HUES6 (cell line): ENCODE results near the gene ROBO1.

Experiments used
- H3K27ac ChIP-seq: 2 replicates; pipeline ENCODE4 v1.7.0; 2013; ENCODE audit warnings: low read depth, mild to moderate bottlenecking, low read length, inconsistent platforms
- H3K27me3 ChIP-seq: 2 replicates; pipeline ENCODE4 v1.6.1; 2013; ENCODE audit warnings: low read length; ENCODE audit not compliant: control insufficient read depth, insufficient read depth
- H3K36me3 ChIP-seq: 2 replicates; pipeline ENCODE4 v1.6.1; 2013; ENCODE audit warnings: low read length; ENCODE audit not compliant: control insufficient read depth, insufficient read depth
- H3K4me1 ChIP-seq: 2 replicates; pipeline ENCODE4 v1.6.1; 2013; ENCODE audit warnings: low read length; ENCODE audit not compliant: control insufficient read depth, insufficient read depth
- H3K4me3 ChIP-seq: 2 replicates; pipeline ENCODE4 v1.5.1; 2013; ENCODE audit warnings: low read depth, low read length
- H3K9ac ChIP-seq: one replicate; pipeline ENCODE4 v1.6.1; 2013; ENCODE audit warnings: mild to moderate bottlenecking, low read length
- H3K9me3 ChIP-seq: 2 replicates; pipeline ENCODE4 v1.6.1; 2013; ENCODE audit warnings: low read depth, low read length; ENCODE audit not compliant: control insufficient read depth, insufficient read depth

The ROBO1 gene

DNA sequence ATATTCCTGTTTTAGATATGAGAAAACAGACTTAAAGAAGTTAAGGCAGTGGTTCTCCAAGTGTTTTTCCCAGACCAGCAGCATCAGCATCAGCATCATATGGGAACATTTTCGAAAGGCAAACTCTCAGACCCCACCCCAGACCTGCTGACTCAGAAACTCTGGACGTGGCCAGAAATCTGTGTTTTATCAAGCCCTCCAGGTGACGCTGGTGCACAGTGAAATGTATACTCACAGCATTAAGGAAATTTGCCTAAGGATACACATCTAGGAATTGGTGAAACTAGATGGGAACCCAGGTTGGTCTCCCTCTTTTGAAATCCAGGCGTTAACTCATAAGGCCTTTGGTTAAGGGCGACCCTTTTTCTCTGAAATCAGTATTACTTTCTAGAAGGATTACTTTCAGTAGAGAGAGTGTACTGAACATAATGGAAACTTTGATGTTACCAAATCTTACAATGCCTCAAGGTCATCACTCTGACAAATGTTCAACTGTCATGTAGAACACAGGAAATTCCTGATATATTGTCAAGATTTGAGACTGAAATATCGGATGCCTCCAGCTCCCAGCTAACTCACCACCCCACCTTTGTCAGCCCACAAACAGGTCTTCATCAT lies 910.2 kb downstream of the ROBO1 start:
- no peaks in the 10 kb centered on the region for H3K27me3 ChIP-seq
- H3K9ac ChIP-seq: no peak overlapping the region
- no peak overlapping the region for H3K27ac ChIP-seq
- H3K4me1 ChIP-seq: peaks cover 8% of the 10 kb centered on the region; the same call in 1 of the 2 replicates
- H3K36me3 ChIP-seq: no peaks in the 10 kb centered on the region
- H3K9me3 ChIP-seq: no peaks in the 10 kb centered on the region
- no peak overlapping the region for H3K4me3 ChIP-seq

DNA sequence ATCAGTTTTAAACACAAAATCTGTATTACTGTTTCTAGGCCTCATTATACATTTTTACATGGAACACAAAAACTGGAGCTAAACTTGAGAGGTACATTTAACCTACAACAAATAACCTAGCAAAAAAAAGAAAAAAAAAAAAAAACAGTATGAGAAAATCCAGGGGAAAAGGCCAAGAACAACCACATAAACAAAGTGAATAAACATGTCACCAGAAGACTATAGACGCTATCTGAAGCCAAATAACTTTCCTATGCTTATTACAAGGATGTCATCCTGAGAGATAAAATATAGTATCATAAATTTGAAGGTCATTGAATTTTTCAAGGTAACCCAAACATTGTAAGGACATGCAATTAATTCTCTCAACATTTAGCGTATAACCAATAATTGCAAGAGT lies 911.6 kb downstream of the ROBO1 start:
- H3K27me3 ChIP-seq: no peaks in the 10 kb centered on the region
- H3K4me3 ChIP-seq: no peak overlapping the region
- no peak overlapping the region for H3K9ac ChIP-seq
- no peaks in the 10 kb centered on the region for H3K36me3 ChIP-seq
- H3K27ac ChIP-seq: no peak overlapping the region
- peaks cover 11% of the 10 kb centered on the region; the same call in 1 of the 2 replicates for H3K4me1 ChIP-seq
- no peaks in the 10 kb centered on the region for H3K9me3 ChIP-seq

DNA sequence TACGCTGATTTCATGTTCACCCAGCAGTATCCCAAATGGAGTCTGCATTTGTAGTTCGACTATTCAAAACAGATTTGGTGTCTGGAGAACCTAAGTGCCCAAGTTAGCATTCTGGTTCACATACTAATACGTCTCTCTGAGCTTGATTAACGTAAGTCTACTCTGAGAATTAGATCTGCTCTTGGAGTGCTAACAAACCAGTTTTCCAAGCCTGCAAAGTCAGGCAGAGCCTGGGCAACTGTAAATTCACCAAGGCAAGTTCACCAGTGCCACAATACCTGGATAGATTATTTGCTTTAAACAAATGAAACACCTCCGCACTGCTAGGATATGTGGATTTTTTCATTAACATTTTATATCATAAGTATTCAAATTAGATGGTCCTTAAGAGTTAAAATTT lies 912.6 kb downstream of the ROBO1 start:
- Histone ChIP-seq H3K9me3 (no peaks in the 10 kb centered on the region), H3K27ac (no peak overlapping the region), H3K27me3 (no peaks in the 10 kb centered on the region), H3K36me3 (no peaks in the 10 kb centered on the region), H3K4me1 (peaks cover 13% of the 10 kb centered on the region; the same call in 1 of the 2 replicates), H3K4me3 (no peak overlapping the region), H3K9ac (no peak overlapping the region)

GRCh38 chr3:78848392-78849288 lies 919.2 kb downstream of the ROBO1 start:
- no peak overlapping the region for H3K9ac ChIP-seq
- H3K9me3 ChIP-seq: no peaks in the 10 kb centered on the region
- H3K27me3 ChIP-seq: no peaks in the 10 kb centered on the region
- H3K4me3 ChIP-seq: no peak overlapping the region
- no peaks in the 10 kb centered on the region for H3K36me3 ChIP-seq
- H3K27ac ChIP-seq: no peak overlapping the region
- H3K4me1 ChIP-seq: peaks cover 11% of the 10 kb centered on the region

- H3K27ac ChIP-seq: no peak overlapping the region
- H3K9ac ChIP-seq: no peak overlapping the region
- no peaks in the 10 kb centered on the region for H3K9me3 ChIP-seq
- H3K4me1 ChIP-seq: peaks cover 11% of the 10 kb centered on the region
- no peaks in the 10 kb centered on the region for H3K36me3 ChIP-seq
- no peak overlapping the region for H3K4me3 ChIP-seq
- H3K27me3 ChIP-seq: no peaks in the 10 kb centered on the region
Observed at GRCh38 chr3:78847603-78848002, 920.2 kb downstream of the ROBO1 start.

GRCh38 chr3:78847203-78847602 lies 920.6 kb downstream of the ROBO1 start:
- H3K4me3 ChIP-seq: no peak overlapping the region
- no peaks in the 10 kb centered on the region for H3K9me3 ChIP-seq
- no peak overlapping the region for H3K27ac ChIP-seq
- H3K36me3 ChIP-seq: no peaks in the 10 kb centered on the region
- H3K27me3 ChIP-seq: no peaks in the 10 kb centered on the region
- H3K9ac ChIP-seq: no peak overlapping the region
- H3K4me1 ChIP-seq: peaks cover 11% of the 10 kb centered on the region

GRCh38 chr3:78846718-78847117 lies 921.1 kb downstream of the ROBO1 start:
- Histone ChIP-seq H3K27ac (no peak overlapping the region), H3K36me3 (no peaks in the 10 kb centered on the region), H3K9me3 (no peaks in the 10 kb centered on the region), H3K4me1 (peaks cover 11% of the 10 kb centered on the region), H3K9ac (no peak overlapping the region), H3K4me3 (no peak overlapping the region), H3K27me3 (no peaks in the 10 kb centered on the region)

GRCh38 chr3:78845605-78846004 lies 922.2 kb downstream of the ROBO1 start:
- no peak overlapping the region for H3K4me3 ChIP-seq
- no peaks in the 10 kb centered on the region for H3K27me3 ChIP-seq
- peaks cover 6% of the 10 kb centered on the region; the same call in 1 of the 2 replicates for H3K4me1 ChIP-seq
- H3K36me3 ChIP-seq: no peaks in the 10 kb centered on the region
- no peaks in the 10 kb centered on the region for H3K9me3 ChIP-seq
- H3K9ac ChIP-seq: no peak overlapping the region
- H3K27ac ChIP-seq: no peak overlapping the region

DNA sequence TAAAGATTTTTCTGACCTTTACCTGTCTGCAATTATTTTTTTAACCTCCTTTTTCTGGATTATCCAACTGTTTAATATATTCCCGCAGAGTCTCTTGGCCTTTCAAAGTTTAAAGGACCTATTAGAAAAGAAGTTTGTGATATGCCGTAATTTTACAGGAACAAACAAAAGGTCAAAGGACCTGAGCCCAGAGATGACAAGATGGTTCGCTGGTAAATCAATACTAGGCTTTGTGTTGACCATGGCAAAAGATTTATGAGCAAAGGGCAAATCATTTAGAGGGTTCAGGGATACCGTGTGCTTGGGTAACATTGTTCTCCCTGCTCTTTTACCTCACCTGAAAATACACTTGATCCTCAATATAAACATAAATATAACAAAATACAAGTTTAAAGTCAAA lies 923.5 kb downstream of the ROBO1 start:
- Histone ChIP-seq H3K4me1 (peaks cover 6% of the 10 kb centered on the region; the same call in 1 of the 2 replicates), H3K27ac (no peak overlapping the region), H3K9ac (no peak overlapping the region), H3K36me3 (no peaks in the 10 kb centered on the region), H3K9me3 (no peaks in the 10 kb centered on the region), H3K4me3 (no peak overlapping the region), H3K27me3 (no peaks in the 10 kb centered on the region)

GRCh38 chr3:78839693-78840092 lies 928.1 kb downstream of the ROBO1 start:
- Histone ChIP-seq H3K36me3 (no peaks in the 10 kb centered on the region), H3K9ac (no peak overlapping the region), H3K9me3 (no peaks in the 10 kb centered on the region), H3K27me3 (no peaks in the 10 kb centered on the region), H3K27ac (no peak overlapping the region), H3K4me3 (no peak overlapping the region), H3K4me1 (no peaks in the 10 kb centered on the region)

DNA sequence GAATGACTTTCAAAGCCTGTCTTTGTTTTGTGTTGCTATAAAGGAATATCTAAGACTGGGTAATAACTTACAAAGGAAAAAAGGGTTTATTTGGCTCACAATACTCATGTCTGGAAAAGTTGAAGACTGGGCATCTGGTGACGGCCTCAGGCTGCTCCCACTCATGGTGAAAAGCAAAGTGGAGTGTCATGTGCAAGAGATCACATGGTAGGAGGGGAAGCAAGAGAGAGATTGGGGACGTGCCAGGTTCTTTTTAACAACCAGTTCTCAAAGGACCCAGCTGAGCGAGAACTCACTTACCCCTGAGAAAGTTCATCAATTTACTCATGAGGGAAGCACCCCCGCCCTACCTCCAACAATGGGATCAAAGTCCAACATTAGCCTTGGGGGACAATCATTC lies 929.4 kb downstream of the ROBO1 start:
- Histone ChIP-seq H3K9me3 (no peaks in the 10 kb centered on the region), H3K27me3 (no peaks in the 10 kb centered on the region), H3K4me3 (no peak overlapping the region), H3K9ac (no peak overlapping the region), H3K4me1 (no peaks in the 10 kb centered on the region), H3K36me3 (no peaks in the 10 kb centered on the region), H3K27ac (no peak overlapping the region)
